HFF-Myc (cell line): ENCODE data around the gene CLEC4G.
"Not testable (repeated sequence)": the region's sequence is repeated elsewhere in the genome, so short reads cannot be mapped to it uniquely, and the experiment has no call there.

Experiments used
- DNase-seq: peaks from one replicate; pipeline ENCODE4 v3.0.0-alpha.2; 2011; ENCODE audit warnings: low read depth; ENCODE audit errors: extremely low read depth
- H3K4me3 ChIP-seq: replicated peaks from 2 replicates; pipeline ENCODE4 v1.5.1; 2011; ENCODE audit warnings: low read depth, mild to moderate bottlenecking, control low read depth, low read length
- TF ChIP-seq, protein P1 (sequence below): IDR thresholded peaks from 2 replicates; pipeline ENCODE4 v1.5.1; 2012; ENCODE audit warnings: mild to moderate bottlenecking, low read depth, low read length, control low read depth; ENCODE audit errors: missing control alignments

The CLEC4G gene

GRCh38 chr19:7772752-7773291 lies 40.9 kb upstream of the CLEC4G start:
- no peak for DNase-seq
- no peak overlapping the region for H3K4me3 ChIP-seq
- TF ChIP-seq, protein P1, sequence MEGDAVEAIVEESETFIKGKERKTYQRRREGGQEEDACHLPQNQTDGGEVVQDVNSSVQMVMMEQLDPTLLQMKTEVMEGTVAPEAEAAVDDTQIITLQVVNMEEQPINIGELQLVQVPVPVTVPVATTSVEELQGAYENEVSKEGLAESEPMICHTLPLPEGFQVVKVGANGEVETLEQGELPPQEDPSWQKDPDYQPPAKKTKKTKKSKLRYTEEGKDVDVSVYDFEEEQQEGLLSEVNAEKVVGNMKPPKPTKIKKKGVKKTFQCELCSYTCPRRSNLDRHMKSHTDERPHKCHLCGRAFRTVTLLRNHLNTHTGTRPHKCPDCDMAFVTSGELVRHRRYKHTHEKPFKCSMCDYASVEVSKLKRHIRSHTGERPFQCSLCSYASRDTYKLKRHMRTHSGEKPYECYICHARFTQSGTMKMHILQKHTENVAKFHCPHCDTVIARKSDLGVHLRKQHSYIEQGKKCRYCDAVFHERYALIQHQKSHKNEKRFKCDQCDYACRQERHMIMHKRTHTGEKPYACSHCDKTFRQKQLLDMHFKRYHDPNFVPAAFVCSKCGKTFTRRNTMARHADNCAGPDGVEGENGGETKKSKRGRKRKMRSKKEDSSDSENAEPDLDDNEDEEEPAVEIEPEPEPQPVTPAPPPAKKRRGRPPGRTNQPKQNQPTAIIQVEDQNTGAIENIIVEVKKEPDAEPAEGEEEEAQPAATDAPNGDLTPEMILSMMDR, result no peak

GRCh38 chr19:7771072-7771471 lies 39.2 kb upstream of the CLEC4G start:
- H3K4me3 ChIP-seq, result no peak overlapping the region
- TF ChIP-seq, protein P1, result no peak
- DNase-seq, result no peak

- DNase-seq, result no peak
- no peak overlapping the region for H3K4me3 ChIP-seq
- TF ChIP-seq, protein P1, result no peak
These were observed 37.3 kb upstream of the CLEC4G start for GRCh38 chr19:7769171-7769570.

DNA sequence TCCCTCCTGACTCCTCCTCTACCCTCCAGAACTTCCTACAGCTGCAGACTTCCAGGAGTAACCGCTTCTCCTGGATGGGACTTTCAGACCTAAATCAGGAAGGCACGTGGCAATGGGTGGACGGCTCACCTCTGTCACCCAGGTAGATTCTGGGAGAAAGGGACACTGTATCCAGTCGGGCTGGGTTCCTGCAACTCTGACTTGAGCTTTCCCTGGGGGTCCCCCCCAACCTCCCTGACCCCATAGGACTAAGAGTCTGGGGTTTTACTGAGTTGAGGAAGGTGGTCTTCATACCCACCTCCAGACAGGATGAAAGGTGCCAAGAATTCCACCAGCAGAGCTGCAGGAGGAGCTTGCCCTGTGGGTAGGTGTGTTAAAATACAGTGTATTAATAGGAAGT lies 35.6 kb upstream of the CLEC4G start:
- no peak overlapping the region for H3K4me3 ChIP-seq
- TF ChIP-seq, protein P1, result no peak
- no peak for DNase-seq

DNA sequence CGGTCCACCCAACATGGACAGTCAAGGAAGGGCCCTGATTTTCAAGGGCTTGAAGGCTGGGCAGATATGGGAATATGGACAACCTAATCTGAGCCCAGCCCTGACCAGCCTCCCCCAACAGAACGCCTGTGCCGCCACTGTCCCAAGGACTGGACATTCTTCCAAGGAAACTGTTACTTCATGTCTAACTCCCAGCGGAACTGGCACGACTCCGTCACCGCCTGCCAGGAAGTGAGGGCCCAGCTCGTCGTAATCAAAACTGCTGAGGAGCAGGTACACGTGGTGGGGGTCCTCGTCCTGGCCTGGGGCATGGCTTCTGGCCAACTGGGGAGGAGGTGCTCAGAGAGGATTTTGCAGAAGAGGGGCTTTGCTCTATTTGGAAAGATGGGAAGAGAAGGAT lies 34.6 kb upstream of the CLEC4G start:
- no peak overlapping the region for H3K4me3 ChIP-seq
- DNase-seq, result no peak
- TF ChIP-seq, protein P1, result no peak

- not testable (repeated sequence) for DNase-seq, H3K4me3 ChIP-seq
These were observed 33.1 kb upstream of the CLEC4G start for GRCh38 chr19:7765043-7765442.

DNA sequence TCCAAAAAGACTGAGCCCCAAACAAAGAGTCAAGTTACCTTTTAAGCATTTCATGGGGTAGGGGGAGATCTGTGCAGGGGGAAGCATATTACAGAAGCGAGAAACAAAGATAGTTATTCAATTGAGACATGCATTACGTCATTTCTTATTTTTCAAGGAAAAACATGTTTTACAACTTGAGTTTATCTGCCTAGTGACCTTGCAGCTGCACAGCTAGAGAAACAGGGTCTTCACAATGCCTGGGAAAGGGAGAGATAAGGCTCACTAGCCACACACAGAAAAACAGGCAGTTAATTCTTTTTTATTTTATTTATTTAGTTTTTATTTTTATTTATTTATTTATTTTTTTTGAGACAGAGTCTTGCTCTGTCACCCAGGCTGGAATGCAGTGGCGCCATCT lies 32.2 kb upstream of the CLEC4G start:
- H3K4me3 ChIP-seq, DNase-seq: not testable (repeated sequence)

DNA sequence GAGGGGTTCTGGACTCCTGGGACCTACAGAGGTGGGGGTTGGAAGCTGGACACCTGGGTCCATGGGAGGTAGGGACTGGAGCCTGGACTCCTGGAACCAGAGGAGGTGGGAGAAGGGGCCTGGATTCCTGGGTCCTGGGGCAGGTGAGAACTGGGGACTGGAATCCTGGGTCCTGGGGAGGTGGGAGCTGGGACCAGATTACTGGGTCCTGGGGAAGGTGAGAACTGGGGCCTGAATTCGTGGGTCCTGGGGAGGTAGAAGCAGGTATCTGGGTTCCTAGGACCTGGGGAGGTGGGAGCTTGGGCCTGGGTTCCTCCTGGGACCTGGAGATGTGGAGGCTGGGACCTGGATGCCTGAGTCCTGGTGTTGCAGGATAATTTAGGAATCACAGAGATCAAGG lies 31.8 kb upstream of the CLEC4G start:
- TF ChIP-seq, protein P1, result no peak
- DNase-seq, result no peak
- H3K4me3 ChIP-seq, result no peak overlapping the region
